BLaER1 treated with 17β-estradiol and CSF1 and Interleukin-3, amounts not matched to agents 10 nM and 100 nM (cell line): Measurements from ENCODE around the gene MED29.

ENCODE experiments used
- H3K27ac ChIP-seq, 11 experiments: shearing (Covaris generic); formaldehyde crosslinking; 2 replicates each; pipeline ENCODE4 v1.8.1; 2022
- H3K27me3 ChIP-seq, 11 experiments: shearing (Covaris generic); formaldehyde crosslinking; 2 replicates each; pipeline ENCODE4 v1.8.1; 2022
- H3K36me3 ChIP-seq, 11 experiments: shearing (Covaris generic); formaldehyde crosslinking; 2 replicates each; pipeline ENCODE4 v1.8.1; 2022
- H3K4me1 ChIP-seq, 10 experiments: shearing (Covaris generic); formaldehyde crosslinking; 2 replicates each; pipeline ENCODE4 v1.8.1; 2022
- H3K4me2 ChIP-seq, 11 experiments: shearing (Covaris generic); formaldehyde crosslinking; 2 replicates each; pipeline ENCODE4 v1.8.1; 2022
- H3K4me3 ChIP-seq, 10 experiments: shearing (Covaris generic); formaldehyde crosslinking; 2 replicates each; pipeline ENCODE4 v1.8.1; 2022
- H3K9ac ChIP-seq, 11 experiments: shearing (Covaris generic); formaldehyde crosslinking; 2 replicates each; pipeline ENCODE4 v1.8.1; 2022
- H3K9me3 ChIP-seq, 11 experiments: shearing (Covaris generic); formaldehyde crosslinking; replicated peaks in 1 of 11; 2 replicates each; pipeline ENCODE4 v1.8.1; 2022
- H4K20me1 ChIP-seq, 11 experiments: shearing (Covaris generic); formaldehyde crosslinking; 2 replicates each; pipeline ENCODE4 v1.8.1; 2022
- Cebpa-rat ChIP-seq, 11 experiments: shearing (Covaris generic); IDR thresholded peaks; 2 replicates each; pipeline ENCODE4 v1.8.1; 2022

The MED29 gene

GRCh38 chr19:39426170-39426569, 35.0 kb downstream of the MED29 start:
- no peak for TF ChIP-seq Cebpa-rat (IDR thresholded peaks at IDR 0.05)
- Histone ChIP-seq H3K36me3 (peaks cover 47 to 55% (median 49%) of the 10 kb centered on the region in 11 experiments), H3K27me3 (no peaks in the 10 kb centered on the region), H3K27ac (no peak overlapping the region), H3K4me3 (no peak overlapping the region), H3K4me2 (no peak overlapping the region), H4K20me1 (peaks cover 4 to 99% (median 72%) of the 10 kb centered on the region in 11 experiments; a peak in 20 of 22 replicates), H3K9ac (0 out of 22 replicates have a peak overlapping the region, but pooled peaks of 1 of the 11 experiments have one; percentile 9), H3K4me1 (peaks cover 8 to 25% (median 17%) of the 10 kb centered on the region in 10 experiments; a peak in 19 of 20 replicates), H3K9me3 (no peaks in the 10 kb centered on the region)

GRCh38 chr19:39427707-39428106, 36.5 kb downstream of the MED29 start:
- no peak overlapping the region for H3K4me3 ChIP-seq
- no peaks in the 10 kb centered on the region for H3K27me3 ChIP-seq
- TF ChIP-seq Cebpa-rat (IDR thresholded peaks at IDR 0.05) = no peak
- H3K9ac ChIP-seq = no peak overlapping the region
- H3K36me3 ChIP-seq = peaks cover 42 to 54% (median 47%) of the 10 kb centered on the region in 11 experiments
- H4K20me1 ChIP-seq = peaks cover 13 to 100% (median 79%) of the 10 kb centered on the region in 11 experiments; a peak in 21 of 22 replicates
- H3K27ac ChIP-seq = no peak overlapping the region
- no peak overlapping the region for H3K4me2 ChIP-seq
- H3K4me1 ChIP-seq = peaks cover 8 to 40% (median 28%) of the 10 kb centered on the region in 10 experiments; a peak in 19 of 20 replicates
- H3K9me3 ChIP-seq = no peaks in the 10 kb centered on the region

DNA sequence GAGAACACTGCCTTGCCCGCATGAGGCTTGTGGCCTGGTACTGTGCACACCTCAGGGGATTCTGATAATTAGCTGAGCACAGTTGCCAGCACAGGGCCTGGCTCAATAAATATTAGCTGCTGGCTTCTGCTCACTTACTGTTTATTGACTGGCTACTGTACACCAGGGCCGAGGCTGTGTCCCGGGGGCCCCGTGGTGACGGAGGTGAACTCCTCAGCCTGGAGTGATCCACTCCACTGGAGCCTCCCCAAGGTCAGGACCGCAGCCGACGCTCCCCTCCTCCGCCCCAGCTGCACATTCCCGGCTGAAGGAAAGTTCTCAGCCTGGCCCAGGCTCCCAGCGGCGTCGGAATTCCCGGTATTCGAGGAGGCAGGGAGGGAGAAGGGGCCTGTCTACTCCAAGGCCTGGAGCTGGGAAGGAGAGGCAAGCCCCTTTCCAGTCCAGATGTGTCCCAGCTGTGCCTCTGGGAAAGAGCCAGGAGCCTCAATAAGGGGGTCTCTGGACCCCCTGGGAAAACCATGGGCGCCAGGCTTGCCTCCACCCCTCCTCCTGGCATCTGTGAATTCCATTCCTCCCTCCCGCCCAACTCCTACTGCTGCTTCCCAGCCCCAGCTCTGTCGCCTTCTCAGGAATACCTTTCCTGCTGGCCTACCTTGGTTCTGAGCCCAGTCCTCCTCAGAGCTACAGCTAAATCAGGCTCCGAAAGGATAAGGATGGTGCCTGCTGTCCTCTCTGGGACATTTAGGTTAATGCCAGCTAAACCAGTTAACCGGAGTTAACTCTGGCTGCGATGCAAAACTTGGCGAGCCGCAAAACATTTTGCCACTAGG, 37.3 kb downstream of the MED29 start:
- H3K4me2 ChIP-seq = peak overlapping the region in 1 of 11 experiments; percentile 9; a peak in 1 of 22 replicates

GRCh38 chr19:39430675-39431593, 39.8 kb downstream of the MED29 start:
- peaks cover 32 to 49% (median 41%) of the 10 kb centered on the region in 11 experiments for H3K36me3 ChIP-seq
- H3K4me3 ChIP-seq = no peak overlapping the region

More for the DNA sequence above, 37.3 kb downstream of the MED29 start:
- TF ChIP-seq Cebpa-rat (IDR thresholded peaks at IDR 0.05) = no peak
- H3K9ac ChIP-seq = peak overlapping the region in 10 of 11 experiments; percentile 14 to 48 (median 31); a peak in 10 of 22 replicates
- H3K27ac ChIP-seq = peak overlapping the region in 6 of 11 experiments; percentile 11 to 35 (median 25); a peak in 5 of 22 replicates
- peaks cover 42 to 54% (median 47%) of the 10 kb centered on the region in 11 experiments for H3K36me3 ChIP-seq
- no peaks in the 10 kb centered on the region for H3K27me3 ChIP-seq
- no peaks in the 10 kb centered on the region for H3K9me3 ChIP-seq
- peaks cover 11 to 48% (median 36%) of the 10 kb centered on the region in 10 experiments for H3K4me1 ChIP-seq
- H3K4me3 ChIP-seq = no peak overlapping the region
- H4K20me1 ChIP-seq = peaks cover 17 to 100% (median 79%) of the 10 kb centered on the region in 11 experiments; a peak in 21 of 22 replicates

GRCh38 chr19:39432677-39433025, 41.5 kb downstream of the MED29 start:
- Histone ChIP-seq H3K27ac (peak overlapping the region in 3 of 11 experiments; percentile 39 to 97 (median 81); a peak in 3 of 22 replicates), H3K36me3 (peaks cover 30 to 48% (median 41%) of the 10 kb centered on the region in 11 experiments), H4K20me1 (peaks cover 26 to 78% (median 62%) of the 10 kb centered on the region in 11 experiments; a peak in 21 of 22 replicates), H3K4me2 (peak overlapping the region in 7 of 11 experiments; percentile 88 to 96 (median 93); a peak in 11 of 22 replicates), H3K27me3 (no peaks in the 10 kb centered on the region), H3K4me1 (peaks cover 35 to 70% (median 60%) of the 10 kb centered on the region in 10 experiments), H3K9ac (peak overlapping the region in 5 of 11 experiments; percentile 14 to 99 (median 98); a peak in 10 of 22 replicates), H3K9me3 (no peaks in the 10 kb centered on the region), H3K4me3 (peak overlapping the region in 1 of 10 experiments; percentile 96; a peak in 1 of 20 replicates)
- TF ChIP-seq Cebpa-rat (IDR thresholded peaks at IDR 0.05) = no peak

More at GRCh38 chr19:39430675-39431593, 39.8 kb downstream of the MED29 start:
- H3K4me2 ChIP-seq = peak overlapping the region in 10 of 11 experiments; percentile 7 to 96 (median 60); a peak in 17 of 22 replicates
- peaks cover 26 to 94% (median 71%) of the 10 kb centered on the region in 11 experiments; a peak in 21 of 22 replicates for H4K20me1 ChIP-seq
- H3K27ac ChIP-seq = peak overlapping the region; percentile 17 to 90 (median 47); a peak in 19 of 22 replicates
- H3K27me3 ChIP-seq = no peaks in the 10 kb centered on the region
- no peaks in the 10 kb centered on the region for H3K9me3 ChIP-seq
- H3K4me1 ChIP-seq = peaks cover 26 to 64% (median 52%) of the 10 kb centered on the region in 10 experiments
- peak overlapping the region in 9 of 11 experiments; percentile 4 to 79 (median 46); a peak in 15 of 22 replicates for H3K9ac ChIP-seq
- TF ChIP-seq Cebpa-rat (IDR thresholded peaks at IDR 0.05) = peak in 1 of 11 experiments; percentile 16; a peak in 2 of 22 replicates

- peak overlapping the region in 9 of 10 experiments; percentile 91 to 99 (median 97); a peak in 16 of 20 replicates for H3K4me3 ChIP-seq
Observed at GRCh38 chr19:39433480-39434079, 42.4 kb downstream of the MED29 start.

DNA sequence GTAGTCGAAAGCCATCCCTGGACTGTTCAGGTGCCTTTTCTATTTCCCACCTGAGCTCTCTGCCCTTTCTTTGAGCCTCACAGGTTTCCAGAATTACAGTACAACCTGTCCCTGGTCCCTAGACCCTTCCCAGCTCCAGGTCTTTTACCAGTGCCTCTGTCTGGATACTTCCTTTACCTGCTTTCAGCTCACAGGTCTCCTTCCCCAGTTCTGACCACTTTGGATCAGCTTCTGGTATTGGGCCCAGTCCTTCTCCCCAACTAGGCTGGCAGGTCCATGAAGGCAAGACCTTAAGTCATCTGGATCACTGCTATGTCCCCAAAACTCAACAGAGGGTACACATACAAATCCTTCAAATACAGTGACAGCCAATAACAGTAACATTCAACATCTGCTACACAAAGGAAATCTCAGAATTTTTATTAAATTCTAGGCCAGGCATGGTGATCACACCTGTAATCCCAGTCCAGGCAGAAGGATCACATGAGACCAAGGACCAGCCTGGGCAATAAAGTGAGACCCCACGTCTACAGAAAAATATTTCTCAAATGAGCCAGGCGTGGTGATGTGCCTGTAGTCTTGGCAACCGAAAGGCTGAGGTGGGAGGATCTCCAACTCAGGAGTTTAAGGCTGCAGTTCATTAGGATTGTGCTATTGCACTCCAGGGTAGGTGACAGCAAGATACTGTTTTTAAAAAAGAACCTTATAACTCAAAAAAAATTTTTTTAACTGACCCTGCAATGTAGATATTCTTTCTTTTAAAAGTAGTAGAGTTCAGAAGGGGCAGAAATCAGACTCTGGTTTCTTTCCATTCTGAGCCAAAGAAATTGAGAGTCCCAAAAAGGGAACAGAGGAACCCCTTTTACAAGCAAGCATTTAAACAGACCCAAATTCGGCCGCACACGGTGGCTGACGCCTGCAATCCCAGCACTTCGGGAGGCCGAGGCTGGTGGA, 43.2 kb downstream of the MED29 start:
- H3K4me1 ChIP-seq = peaks cover 27 to 61% (median 57%) of the 10 kb centered on the region in 10 experiments
- H3K27ac ChIP-seq = peak overlapping the region; percentile 70 to 98 (median 95)
- peak overlapping the region; percentile 94 to 99 (median 97) for H3K9ac ChIP-seq

More at GRCh38 chr19:39433480-39434079, 42.4 kb downstream of the MED29 start:
- Histone ChIP-seq H3K9me3 (no peaks in the 10 kb centered on the region), H3K9ac (peak overlapping the region; percentile 94 to 99 (median 97); a peak in 21 of 22 replicates), H4K20me1 (peaks cover 26 to 69% (median 55%) of the 10 kb centered on the region in 11 experiments; a peak in 21 of 22 replicates), H3K4me2 (peak overlapping the region; percentile 82 to 96 (median 92)), H3K27ac (peak overlapping the region in 10 of 11 experiments; percentile 70 to 98 (median 96); a peak in 18 of 22 replicates), H3K27me3 (no peaks in the 10 kb centered on the region), H3K36me3 (peaks cover 30 to 48% (median 41%) of the 10 kb centered on the region in 11 experiments), H3K4me1 (peaks cover 30 to 63% (median 58%) of the 10 kb centered on the region in 10 experiments)
- no peak for TF ChIP-seq Cebpa-rat (IDR thresholded peaks at IDR 0.05)

More for the DNA sequence above, 43.2 kb downstream of the MED29 start:
- no peaks in the 10 kb centered on the region for H3K27me3 ChIP-seq
- TF ChIP-seq Cebpa-rat (IDR thresholded peaks at IDR 0.05) = no peak
- H3K4me3 ChIP-seq = peak overlapping the region; percentile 89 to 99 (median 96)
- peaks cover 26 to 60% (median 50%) of the 10 kb centered on the region in 11 experiments; a peak in 21 of 22 replicates for H4K20me1 ChIP-seq
- H3K36me3 ChIP-seq = peaks cover 30 to 48% (median 41%) of the 10 kb centered on the region in 11 experiments
- H3K4me2 ChIP-seq = peak overlapping the region; percentile 82 to 96 (median 92)
- H3K9me3 ChIP-seq = no peaks in the 10 kb centered on the region
